ENCODE measurements around the gene AQP5.

Gene AQP5

GRCh38 chr12:49978125-49978524, 16.5 kb downstream of the AQP5 start:
- TF ChIP-seq CTCF (IDR thresholded peaks at IDR 0.05; ENCODE audit: control insufficient read depth, insufficient read depth, low read depth, low read length, missing control alignments) = no peak
- no peak overlapping the region for H3K4me3 ChIP-seq (ENCODE audit: control insufficient read depth, low read depth, low read length)
- no peak for DNase-seq (ENCODE audit: low read depth)

- TF ChIP-seq CTCF (IDR thresholded peaks at IDR 0.05; ENCODE audit: control insufficient read depth, insufficient read depth, low read depth, low read length, missing control alignments) = no peak
- DNase-seq (ENCODE audit: low read depth) = no peak
- H3K4me3 ChIP-seq (ENCODE audit: control insufficient read depth, low read depth, low read length) = no peak overlapping the region
These were observed 17.4 kb downstream of the AQP5 start for GRCh38 chr12:49979016-49979586.

GRCh38 chr12:49979791-49980190, 18.1 kb downstream of the AQP5 start:
- H3K4me3 ChIP-seq (ENCODE audit: control insufficient read depth, low read depth, low read length) = no peak overlapping the region
- TF ChIP-seq CTCF (IDR thresholded peaks at IDR 0.05; ENCODE audit: control insufficient read depth, insufficient read depth, low read depth, low read length, missing control alignments) = no peak
- DNase-seq (ENCODE audit: low read depth) = no peak

GRCh38 chr12:49980501-49981349, 19.1 kb downstream of the AQP5 start:
- H3K4me3 ChIP-seq (ENCODE audit: control insufficient read depth, low read depth, low read length) = no peak overlapping the region
- no peak for TF ChIP-seq CTCF (IDR thresholded peaks at IDR 0.05; ENCODE audit: control insufficient read depth, insufficient read depth, low read depth, low read length, missing control alignments)
- no peak for DNase-seq (ENCODE audit: low read depth)

GRCh38 chr12:49982246-49983087, 20.8 kb downstream of the AQP5 start:
- DNase-seq (ENCODE audit: low read depth) = no peak
- TF ChIP-seq CTCF (IDR thresholded peaks at IDR 0.05; ENCODE audit: control insufficient read depth, insufficient read depth, low read depth, low read length, missing control alignments) = no peak
- H3K4me3 ChIP-seq (ENCODE audit: control insufficient read depth, low read depth, low read length) = no peak overlapping the region

- H3K4me3 ChIP-seq (ENCODE audit: control insufficient read depth, low read depth, low read length) = no peak overlapping the region
- no peak for TF ChIP-seq CTCF (IDR thresholded peaks at IDR 0.05; ENCODE audit: control insufficient read depth, insufficient read depth, low read depth, low read length, missing control alignments)
- peak; percentile 60 for DNase-seq (ENCODE audit: low read depth)
These were observed 22.2 kb downstream of the AQP5 start for GRCh38 chr12:49983892-49984291.

Data from AG09309 (cell line).